ENCODE results near the gene SLC25A53.

Gene SLC25A53

DNA sequence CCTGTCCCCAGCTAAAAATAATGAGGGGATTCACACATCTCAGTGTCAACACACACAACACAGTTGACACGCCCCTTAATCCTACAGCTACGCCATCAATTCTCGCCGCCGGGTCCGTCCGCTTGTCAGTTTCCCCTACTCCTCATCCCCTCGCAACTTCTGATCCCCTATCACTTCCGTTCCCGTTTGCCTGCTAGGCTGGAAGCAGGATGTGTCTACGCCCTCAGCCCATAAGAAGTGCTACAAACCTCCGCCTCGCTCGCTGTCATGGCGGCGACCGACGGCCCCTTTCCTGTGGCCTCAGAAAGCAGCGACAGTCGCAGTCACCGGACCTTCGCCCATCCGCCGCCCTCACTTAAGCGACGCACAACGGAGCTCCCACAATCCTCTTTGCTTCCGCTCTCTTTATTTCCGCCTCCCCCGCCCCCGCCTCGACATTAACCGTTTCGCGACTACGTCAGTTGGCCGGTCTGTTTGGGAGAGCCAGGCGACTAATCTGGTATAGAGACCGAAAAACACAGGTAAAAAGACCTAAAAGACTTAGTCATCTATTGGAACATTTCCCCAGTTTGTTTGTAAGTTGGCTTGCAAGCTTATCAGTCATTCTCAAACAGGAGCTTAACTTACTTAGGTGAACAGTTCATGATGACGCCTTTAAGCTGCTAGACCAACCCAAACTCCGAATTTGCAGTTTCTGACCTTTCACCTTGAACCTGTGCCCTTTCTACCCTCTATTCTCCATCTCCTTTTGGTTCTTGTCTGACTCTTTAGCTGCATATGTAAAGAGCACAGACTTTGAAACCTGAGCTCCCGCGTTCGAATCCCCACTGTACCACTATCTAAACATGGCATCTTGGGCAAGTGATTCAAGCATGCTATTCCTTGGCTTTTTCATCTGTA lies at the start of gene SLC25A53:
Gene SLC25A53, minus strand, starts transcription at position 380 of the 900 bp plus-strand sequence. CDS start 51,752 bp downstream, outside the sequence.
- peak; percentile 73 for DNase-seq

GRCh38 chrX:104205548-104205947 lies 48.7 kb upstream of the SLC25A53 start:
- no peak for DNase-seq

DNA sequence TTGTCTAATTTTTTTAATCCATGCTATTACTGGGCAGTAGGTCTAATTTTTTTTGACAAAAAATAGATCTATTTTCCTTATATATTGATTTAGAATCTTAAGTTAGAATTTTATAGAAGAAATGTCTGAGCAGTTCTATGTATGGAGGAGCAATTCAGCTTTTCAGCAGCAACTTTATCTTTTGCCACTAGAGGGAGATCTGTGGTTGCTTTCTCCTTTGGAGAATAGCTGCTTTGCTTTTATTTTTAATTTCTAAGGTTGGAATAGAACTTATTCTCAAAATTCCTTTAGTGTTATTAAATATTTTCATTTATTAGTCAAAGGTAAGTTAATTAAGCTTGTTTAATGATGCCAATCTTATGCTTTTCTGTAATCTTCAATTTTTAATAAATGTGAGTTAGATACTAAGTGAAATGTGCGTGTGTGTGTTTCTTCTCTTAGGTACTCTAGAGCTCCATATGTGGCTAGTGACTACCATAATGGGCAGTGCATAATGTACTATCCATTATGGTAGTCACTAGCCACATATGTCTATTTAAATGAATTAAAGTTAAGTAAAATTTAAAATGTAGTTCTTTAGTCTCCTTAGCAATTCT lies 38.8 kb upstream of the SLC25A53 start:
- DNase-seq: peak; percentile 2 to 13

DNA sequence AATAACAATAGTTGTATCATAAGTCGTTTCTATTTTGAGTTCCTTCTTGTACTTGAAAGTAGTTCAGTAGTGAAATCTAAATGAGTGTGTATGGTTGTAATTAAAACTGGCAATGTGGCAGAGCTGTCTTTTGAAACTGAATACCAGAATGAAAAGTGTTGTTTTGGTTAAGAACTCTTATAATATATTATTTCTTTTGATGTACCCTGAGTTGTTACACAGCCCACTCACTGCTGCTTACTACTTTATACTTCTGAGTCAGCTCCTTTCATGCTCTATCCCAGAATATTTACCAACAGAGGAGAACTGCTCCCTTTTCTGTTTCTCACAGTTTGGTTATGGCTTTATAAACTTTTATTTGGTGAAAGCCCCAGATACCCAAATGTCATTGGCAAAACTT lies 38.2 kb upstream of the SLC25A53 start:
- DNase-seq: no peak

GRCh38 chrX:104193485-104193884 lies 36.7 kb upstream of the SLC25A53 start:
- DNase-seq: no peak

GRCh38 chrX:104189837-104190236 lies 33.0 kb upstream of the SLC25A53 start:
- DNase-seq: no peak

DNA sequence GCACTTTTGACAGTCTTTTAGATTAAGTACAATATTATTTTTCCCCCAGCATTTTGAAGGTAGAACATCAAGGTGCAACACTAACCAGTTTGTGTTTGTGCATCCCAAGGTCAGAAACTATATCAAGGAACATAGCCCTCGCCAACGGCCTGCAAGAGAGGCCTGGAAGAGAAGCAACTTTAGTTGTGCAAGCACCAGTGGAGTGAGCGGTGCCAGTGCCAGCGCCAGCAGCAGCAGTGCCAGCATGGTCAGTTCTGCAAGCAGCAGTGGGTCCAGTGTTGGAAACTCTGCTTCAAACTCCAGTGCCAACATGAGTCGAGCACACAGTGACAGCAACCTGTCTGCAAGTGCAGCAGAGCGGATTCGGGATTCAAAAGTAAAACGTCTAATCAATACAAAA lies 31.1 kb upstream of the SLC25A53 start:
- no peak for DNase-seq

DNA sequence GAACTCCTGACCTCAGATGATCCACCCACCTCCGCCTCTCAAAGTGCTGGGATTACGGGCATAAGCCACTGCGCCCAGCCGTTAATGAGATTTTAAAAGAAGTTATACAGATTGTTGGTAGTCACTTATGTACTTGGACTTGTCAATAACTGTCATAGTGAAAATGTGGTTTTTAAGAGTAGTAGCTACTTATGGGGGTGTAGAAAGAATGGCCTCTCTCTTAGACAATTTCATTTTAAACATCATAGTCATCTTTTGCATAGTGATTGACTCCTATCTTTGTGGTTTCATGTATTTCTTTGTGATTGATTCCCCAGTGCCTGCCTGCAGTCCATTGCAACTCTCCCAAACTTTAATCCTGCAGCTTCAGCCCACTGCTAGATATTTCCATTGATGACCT lies 26.9 kb upstream of the SLC25A53 start:
- no peak for DNase-seq

DNA sequence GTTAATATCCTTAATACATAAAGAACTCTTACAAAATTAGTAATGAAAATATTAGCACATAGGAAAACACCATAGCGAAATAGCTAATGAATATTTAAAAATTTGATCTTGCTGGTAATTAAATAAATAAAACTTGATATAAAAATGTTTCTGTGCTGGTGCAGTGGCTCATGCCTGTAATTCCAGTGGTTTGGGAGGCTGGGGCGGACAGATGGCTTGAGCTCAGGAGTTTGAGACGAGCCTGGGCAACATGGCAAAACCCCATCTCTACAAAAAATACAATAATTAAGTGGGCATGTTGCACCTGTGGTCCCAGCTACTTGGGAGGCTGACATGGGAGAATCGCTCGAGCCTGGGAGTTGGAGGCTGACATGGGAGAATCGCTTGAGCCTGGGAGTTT lies 17.0 kb upstream of the SLC25A53 start:
- DNase-seq: no peak

DNA sequence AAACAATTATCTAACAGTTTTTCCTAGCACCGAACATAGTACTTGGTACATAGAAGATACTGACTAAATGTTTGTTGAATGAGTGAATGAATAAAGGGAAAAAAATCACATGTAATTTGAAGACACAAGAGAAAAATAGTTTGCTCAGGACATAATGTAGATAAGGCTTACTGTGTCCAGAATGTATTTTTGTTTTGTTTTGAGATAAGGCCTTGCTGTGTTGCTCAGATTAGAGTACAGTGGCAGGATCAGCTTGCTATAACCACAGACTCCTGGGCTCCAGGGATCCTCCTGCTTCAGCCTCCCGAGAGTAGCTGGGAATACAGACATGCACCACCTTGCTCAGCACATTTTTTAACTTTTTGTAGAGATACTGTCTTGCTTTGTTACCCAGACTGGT lies 16.0 kb upstream of the SLC25A53 start:
- DNase-seq: no peak

- DNase-seq: no peak
Measured at GRCh38 chrX:104172121-104172520, 15.3 kb upstream of the SLC25A53 start.

DNA sequence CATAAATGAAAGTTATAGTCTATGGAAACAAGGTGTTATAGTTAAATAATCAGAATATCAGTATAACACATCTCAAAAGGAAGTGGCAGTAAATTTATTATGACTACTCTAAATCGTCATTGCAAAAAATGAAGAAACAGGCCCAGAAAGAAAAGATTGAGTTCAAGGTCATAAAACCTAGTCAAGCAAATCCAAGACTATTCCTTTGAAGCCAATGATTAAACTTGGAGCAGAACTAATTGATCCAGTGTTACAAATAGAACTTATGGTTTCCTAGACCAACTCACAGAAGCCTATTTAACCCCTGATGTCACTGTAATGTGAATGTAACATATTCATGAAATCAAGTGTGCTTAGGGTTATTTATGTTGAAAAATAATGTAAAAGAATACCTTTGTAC lies 11.3 kb upstream of the SLC25A53 start:
- no peak for DNase-seq

DNA sequence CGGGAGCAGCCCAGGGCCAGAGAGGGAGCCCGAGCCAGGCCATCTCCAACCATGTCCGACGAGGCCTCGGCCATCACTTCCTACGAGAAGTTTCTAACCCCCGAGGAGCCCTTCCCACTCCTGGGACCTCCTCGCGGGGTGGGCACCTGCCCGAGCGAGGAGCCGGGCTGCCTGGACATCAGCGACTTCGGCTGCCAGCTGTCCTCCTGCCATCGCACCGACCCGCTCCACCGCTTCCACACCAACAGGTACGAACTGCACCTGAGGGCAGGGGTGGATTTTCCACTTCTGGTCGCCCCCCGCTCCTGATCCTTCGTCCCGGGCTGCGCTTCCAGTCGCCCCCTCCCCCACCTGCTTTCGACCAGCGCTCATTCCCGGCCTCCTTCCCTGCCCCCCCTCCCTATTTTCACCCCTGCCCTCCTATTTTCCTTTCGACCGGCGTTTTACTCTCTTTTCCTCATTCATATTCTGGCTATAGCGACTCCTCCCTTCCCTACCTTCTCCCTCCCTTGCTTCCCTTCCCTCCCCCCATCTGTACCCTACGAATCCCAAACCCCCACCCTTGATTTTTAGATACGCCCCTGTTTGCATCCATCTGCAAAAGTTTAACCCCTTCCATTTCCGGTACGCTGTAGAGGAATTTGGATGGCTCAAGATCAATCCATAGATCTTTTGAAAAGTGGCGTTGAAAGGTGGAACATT lies 10.1 kb upstream of the SLC25A53 start:
- no peak for DNase-seq

DNA sequence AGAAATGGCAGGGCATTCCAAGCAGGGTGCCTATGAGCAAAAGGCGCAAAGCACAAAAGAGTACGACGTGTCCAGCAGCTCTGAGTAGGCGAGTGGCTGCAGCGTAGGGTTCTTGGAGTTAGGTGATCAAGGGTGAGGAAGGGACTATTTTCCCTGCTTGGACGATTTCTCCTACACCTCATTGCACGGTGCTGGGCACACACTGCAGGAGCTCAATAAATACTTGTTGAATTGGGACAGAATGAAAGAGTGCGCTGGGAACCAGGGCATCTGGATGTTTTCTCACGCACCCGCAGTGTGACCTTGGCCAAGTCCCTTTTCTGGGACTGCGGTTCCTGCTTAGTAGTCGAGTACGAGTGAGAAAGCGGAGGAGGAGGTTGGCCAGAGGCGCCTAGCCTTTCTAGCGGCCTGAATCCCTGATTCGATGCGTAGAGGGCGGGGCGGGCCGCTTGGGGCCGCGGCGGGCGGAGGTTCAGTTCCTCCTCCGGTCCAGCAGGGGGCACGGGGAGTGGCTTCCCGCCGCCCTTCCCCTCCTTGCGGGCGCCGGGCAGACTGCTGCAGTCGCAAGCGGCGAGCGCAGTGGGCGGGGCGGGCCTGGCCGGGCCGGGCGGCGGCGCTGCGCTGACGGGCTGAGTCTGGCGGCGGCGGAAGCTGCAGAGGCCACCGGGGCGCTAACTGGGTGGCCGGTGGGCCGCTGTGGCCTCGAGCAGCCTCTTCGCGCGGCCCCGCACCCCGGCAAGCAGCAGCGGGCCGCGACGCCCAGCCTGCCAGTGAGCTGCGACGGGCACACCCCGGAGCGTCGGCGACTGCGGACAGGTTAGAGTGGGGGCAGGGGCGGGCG lies 9.3 kb upstream of the SLC25A53 start, which contains the start of gene FAM199X:
Gene FAM199X, plus strand, starts transcription at position 560 of the 841 bp plus-strand sequence. CDS start 333 bp downstream, outside the sequence.
- DNase-seq: peak; percentile 59 to 68

- DNase-seq: no peak
Measured at GRCh38 chrX:104151037-104151436, 5.8 kb downstream of the SLC25A53 start.

DNA sequence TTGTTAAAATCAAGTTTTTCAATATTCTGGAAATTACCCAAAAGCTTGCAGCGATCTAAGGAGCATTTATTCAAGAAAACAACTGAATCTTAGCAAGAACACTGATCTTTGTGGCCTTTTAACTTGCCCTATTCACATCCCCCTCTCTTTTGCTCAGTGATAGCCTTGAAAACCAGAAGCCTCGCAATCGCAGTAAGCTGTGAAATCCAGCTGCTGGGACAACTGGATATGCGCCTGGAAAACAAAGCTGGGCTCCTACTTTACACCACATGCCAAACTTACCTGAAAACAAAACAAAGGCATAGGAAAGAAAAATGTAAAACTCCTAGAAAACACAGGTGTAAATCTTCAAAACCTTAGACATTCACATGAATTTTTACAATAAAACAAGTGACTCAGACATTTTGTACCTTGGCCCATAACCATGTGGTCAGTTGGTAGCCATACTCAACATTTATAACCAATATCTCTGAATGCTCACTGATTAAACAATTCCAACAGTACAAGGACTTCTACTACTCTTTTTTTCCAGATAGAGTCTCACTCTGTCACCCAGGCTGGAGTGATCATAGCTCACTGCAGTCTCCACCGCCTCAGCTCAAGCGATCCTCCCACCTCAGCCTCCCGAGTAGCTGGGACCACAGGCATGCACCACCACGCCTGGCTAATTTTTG lies 15.6 kb downstream of the SLC25A53 start:
- DNase-seq: no peak

GRCh38 chrX:104137496-104137895 lies 19.3 kb downstream of the SLC25A53 start:
- no peak for DNase-seq

GRCh38 chrX:104136241-104137019 lies 20.4 kb downstream of the SLC25A53 start:
- peak; percentile 17 to 41 for DNase-seq

DNA sequence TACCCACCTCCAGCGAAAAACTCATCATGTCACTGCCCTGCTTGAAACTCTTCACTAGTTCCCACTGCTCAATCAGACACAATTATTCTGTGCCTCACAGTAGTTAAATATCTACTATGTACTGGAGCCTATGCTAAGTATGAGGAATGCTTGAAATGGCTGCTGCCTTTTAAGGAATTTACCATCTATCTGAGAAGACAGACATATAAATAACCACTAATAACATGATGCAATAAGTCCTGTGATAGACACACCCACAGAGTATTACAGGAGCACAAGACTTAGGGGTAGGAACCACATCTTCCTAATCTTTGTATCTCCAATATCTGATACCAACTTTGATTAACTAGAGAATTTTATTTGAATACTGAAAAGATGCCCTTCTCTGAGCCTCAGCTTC lies 21.1 kb downstream of the SLC25A53 start:
- DNase-seq: no peak

- no peak for DNase-seq
Measured at GRCh38 chrX:104134583-104135261, 22.1 kb downstream of the SLC25A53 start.

DNA sequence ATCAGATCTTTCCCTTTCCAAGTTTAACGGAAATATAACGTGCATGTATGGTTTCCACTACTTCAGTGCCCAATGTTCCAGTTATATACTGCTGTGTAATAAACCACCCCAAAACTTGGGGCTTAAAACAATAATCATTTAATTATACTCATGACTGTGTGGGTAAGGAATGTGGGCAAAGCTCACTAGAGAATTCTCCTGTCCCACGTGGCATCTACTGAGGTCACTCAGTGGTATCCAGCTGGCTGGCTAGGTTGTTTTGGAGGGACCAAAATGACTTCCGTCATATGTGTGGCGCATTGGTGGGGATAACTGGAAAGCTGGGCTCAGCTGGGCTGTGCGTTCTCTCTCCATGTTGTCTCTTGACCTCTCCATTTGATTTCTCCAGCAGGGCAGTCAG lies 26.0 kb downstream of the SLC25A53 start:
- no peak for DNase-seq

Data from AML-193 (cell line).